Activated T-helper 17 cell treated with anti-CD3 and anti-CD28 coated beads, Interleukin-2, amount 50 U/mL, for 72 hours (primary cell): Measurements from ENCODE around the gene QRFP. TPM values are rescaled to one million over a fixed set of nuclear protein-coding genes. Genes with fewer than 3 reads are reported as not detected.

Experiments used
- total RNA-seq, 2 donors: library from RNA; stranded (reverse); gene quantifications; one replicate each; pipeline ENCODE4 v1.2.3, GENCODE V29; 2022

QRFP gene
- total RNA-seq, 2 donors from 2014 or later, result not detected

Other genes starting within 250 kb of the QRFP start
- gene PRDM12, start 232.2 kb downstream of the QRFP start, total RNA-seq, result under 1 TPM in 1 of 2 donors, not detected in 1; 0.15 TPM
- gene EXOSC2, start 203.0 kb downstream of the QRFP start, total RNA-seq, result 10 to 100 TPM; 66.9 to 89.1 TPM
- gene ABL1, start 61.6 kb downstream of the QRFP start, total RNA-seq, result 10 to 100 TPM; 19.5 to 35.9 TPM
- gene FIBCD1, start 42.4 kb upstream of the QRFP start, total RNA-seq, result not detected
- under 1 TPM; 0.11 to 0.45 TPM for gene LAMC3, start 112.4 kb upstream of the QRFP start, total RNA-seq
- gene AIF1L, start 199.7 kb upstream of the QRFP start, total RNA-seq, result 1 to 10 TPM; 1.5 to 1.7 TPM
- 10 to 100 TPM; 63.8 to 71.8 TPM for gene NUP214, start 228.8 kb upstream of the QRFP start, total RNA-seq